IPS DF 4.7 (cell line): ENCODE measurements around the gene TESMIN.

ENCODE experiments used
- DNase-seq: peaks from one replicate; pipeline ENCODE4 v3.0.0-alpha.2; 2013; ENCODE audit warnings: low spot score; ENCODE audit errors: extremely low read depth

TESMIN gene

DNA sequence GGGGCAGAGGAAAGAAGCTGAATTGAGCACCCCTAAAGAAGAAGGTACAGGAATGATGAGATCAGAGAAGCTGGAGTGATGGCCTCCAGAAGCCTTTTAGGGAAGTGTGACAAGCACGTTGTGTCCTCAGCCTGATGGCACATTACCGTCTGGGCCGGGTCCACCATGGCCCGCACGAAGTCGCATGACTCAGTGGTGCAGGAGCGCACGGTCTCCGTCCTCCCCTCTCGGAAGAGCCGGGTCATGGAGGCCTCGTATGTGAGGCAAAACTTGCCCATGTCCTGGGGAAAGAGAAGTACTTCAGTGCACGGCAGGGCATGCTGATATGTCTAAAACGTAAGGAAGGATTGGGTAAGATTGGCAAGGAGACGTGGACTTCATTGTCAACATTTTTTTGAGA, 11.2 kb upstream of the TESMIN start:
- DNase-seq: no peak

- no peak for DNase-seq
Observed at GRCh38 chr11:68761801-68762200, 10.5 kb upstream of the TESMIN start.

DNA sequence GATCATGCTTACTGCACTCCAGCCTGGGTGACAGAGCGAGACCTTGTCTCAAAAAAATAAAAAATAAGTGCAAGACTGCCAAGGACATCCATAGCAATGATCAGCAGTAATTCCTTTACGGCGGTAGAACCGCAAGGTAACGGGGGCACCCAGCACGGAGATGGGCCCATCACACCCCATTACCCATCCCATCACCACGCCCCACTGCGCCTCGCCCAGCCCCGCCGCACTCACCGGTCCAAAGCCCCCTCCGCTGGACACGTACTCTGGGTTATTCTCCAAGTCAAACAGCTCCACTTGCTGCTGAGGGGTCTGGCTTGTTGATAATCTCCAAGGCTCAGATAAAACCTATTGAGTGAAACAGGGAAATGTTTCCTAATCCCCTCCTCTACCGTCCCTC, 8.7 kb upstream of the TESMIN start:
- no peak for DNase-seq

GRCh38 chr11:68757711-68758110, 6.4 kb upstream of the TESMIN start:
- DNase-seq: no peak

DNA sequence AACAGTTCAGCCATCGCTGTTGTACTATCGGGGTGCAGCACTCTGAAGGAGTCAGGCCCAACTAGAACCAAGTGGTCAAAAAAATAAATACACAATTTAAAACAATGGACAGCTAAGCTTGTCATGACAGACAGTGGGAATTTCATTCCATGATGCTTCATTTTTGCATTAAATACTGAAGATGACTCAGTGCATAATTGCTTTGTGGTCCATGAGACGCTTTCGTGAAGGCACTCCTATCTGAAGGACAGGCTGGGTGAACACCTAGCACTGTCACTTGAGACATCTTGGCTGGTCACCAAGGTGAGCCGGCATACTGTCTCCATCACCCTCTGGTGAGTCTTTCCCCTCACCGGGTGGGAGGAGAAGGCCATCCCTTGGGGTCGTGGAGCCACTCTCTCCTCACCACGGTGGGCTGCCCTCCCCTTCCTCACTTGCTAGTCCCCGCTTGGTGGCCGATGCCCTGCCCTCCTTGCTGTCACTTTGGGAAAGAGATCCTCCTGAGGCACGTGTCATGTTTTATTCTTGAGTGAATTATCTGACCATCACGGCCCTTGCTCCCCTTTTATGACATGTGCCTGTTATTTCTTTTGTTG, 4.9 kb upstream of the TESMIN start:
- no peak for DNase-seq

GRCh38 chr11:68753300-68753699, 2.0 kb upstream of the TESMIN start:
- no peak for DNase-seq

GRCh38 chr11:68751004-68751325, 355 bp downstream of the TESMIN start:
- no peak for DNase-seq

DNA sequence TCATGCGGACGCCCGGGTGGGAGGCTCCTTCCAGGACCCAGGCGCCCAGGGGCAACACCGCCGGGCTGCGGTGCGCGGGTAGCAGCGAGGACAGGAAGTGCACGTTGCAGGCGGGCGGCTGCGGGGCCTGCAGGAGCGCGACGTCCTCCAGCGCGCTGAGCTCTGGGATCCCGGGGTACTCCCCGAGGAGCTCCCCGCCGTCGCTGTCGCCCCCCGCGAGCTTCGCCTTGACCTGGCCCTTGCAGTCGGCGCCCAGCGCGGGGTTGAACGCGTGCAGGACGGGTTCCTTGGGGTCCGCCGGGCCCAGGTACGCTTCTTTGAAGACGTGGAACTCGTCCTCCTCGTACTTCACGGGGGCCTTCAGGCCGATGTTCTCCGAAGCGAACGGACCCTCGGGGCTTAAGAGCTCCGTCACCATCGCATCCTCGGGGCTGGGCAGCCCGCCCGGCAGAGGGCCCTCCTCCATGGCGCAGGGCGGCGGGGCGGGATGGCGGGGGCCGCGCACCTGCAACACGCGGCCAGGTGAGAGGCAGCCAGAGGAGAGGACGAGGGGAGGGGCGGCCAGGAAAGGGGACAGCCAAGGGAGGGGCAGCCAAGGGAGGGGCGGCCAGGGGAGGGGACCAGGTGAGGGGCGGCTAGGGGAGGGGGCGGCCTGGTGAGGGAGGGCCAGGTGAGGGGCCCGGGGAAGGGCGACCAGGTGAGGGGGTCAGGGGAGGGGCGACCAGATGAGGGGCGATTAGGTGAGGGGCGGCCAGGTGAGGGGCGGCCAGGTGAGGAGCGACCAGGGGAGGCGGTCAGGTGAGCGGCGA, 921 bp downstream of the TESMIN start:
- no peak for DNase-seq

DNA sequence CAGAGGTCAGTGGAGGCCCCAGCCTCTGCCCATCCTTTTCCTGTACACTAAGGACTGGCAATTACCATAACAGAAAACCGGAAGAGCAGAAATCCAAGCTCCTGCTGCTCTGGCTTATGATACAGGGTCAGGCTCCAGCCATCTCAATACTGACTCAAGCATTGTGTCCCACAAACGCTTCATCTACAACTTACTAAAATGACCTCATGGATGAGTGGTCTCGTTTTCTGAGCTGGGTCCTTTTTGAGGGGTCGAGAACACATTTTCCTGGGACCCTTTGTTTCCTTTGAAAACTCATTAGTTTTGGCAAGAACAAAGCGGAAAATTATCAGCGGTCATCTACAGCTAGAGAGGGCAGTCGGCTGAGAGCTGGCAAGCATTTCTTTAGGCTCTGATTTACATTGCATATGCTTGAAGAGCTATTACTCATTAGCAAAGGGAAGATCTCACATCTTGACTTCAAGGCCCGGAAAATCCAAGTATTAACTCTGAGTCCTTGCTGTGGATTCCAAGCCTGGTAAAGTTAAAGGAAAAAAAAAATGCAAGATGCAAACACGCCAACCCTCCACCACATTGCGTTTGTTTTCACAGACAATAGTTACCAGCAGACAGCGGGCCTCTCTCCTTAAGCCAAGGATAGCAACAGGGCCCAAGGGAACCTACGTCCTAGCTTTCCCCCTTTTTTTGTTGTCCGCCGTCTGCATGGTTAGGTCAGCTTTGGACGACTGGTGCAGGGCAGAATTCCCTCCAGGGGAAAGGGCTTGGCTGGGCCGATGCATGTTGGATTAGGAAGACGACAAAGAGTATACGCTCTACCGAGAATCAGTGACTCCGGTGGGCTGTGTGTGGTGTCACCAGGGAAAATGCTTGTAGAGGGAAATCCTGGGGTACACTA, 1.8 kb downstream of the TESMIN start:
- no peak for DNase-seq

DNA sequence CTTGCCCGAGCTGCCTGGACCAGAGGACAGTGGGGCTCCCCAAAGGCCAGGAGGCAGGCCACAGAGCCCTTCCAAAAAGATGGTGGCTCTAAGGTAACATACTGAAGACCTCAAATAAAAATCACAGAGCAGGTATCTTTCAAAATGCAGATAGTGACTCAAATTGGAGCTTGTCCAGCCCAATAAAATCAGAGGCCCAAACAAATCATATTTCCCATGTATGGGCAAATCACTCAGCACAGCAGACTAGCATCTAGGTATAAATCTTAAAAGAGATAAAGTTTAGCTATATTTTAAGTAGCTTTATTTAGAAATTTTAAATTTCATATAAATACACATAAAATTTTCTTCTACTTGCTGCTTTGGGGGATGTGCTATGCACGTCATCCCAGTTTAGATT, 3.3 kb downstream of the TESMIN start:
- no peak for DNase-seq

- no peak for DNase-seq
Observed at GRCh38 chr11:68743539-68743938, 7.8 kb downstream of the TESMIN start.

- no peak for DNase-seq
Observed at GRCh38 chr11:68741463-68741862, 9.9 kb downstream of the TESMIN start.

GRCh38 chr11:68735646-68736045, 15.7 kb downstream of the TESMIN start:
- no peak for DNase-seq

GRCh38 chr11:68735125-68735524, 16.2 kb downstream of the TESMIN start:
- no peak for DNase-seq

- no peak for DNase-seq
Observed at GRCh38 chr11:68734111-68734510, 17.2 kb downstream of the TESMIN start.

GRCh38 chr11:68727783-68728182, 23.5 kb downstream of the TESMIN start:
- DNase-seq: no peak

- no peak for DNase-seq
Observed at GRCh38 chr11:68724293-68724692, 27.0 kb downstream of the TESMIN start.

DNA sequence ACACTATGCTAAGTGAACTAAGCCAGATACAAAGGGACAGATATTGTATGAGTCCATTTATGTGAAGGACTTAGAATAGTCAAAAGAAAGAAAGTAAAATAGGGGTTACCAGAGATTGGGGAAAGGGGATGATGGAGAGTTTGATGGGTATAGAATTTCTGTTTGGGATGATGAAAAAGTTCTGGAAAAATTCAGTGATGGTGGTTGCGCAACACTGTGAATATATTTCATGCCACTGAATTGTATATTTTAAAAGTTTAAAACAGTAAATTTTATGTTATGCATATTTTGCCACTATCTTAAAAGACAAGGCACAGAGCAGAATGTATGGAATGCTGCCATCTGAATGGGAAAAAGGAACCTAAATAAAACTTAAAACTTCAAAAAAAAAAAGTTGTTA, 29.2 kb downstream of the TESMIN start:
- no peak for DNase-seq

DNA sequence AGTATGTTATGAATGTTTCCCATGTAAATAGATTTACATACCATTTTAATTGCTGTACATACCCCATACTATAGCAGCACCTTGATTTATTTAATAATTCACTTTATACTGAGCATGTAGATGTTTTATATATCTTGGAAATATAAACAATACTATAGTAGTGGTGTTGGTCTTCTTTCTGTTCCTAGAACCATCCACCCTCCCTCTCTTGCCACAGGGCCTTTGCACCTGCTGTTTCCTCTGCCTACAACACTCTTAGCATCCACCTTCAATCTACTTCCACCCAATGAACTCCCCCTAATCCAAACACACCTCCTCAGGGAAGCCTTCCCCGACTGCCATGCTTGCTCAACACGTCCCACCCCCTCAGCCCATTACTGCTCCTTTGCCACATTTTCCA, 30.2 kb downstream of the TESMIN start:
- DNase-seq: no peak

- no peak for DNase-seq
Observed at GRCh38 chr11:68715456-68716122, 35.7 kb downstream of the TESMIN start.

DNA sequence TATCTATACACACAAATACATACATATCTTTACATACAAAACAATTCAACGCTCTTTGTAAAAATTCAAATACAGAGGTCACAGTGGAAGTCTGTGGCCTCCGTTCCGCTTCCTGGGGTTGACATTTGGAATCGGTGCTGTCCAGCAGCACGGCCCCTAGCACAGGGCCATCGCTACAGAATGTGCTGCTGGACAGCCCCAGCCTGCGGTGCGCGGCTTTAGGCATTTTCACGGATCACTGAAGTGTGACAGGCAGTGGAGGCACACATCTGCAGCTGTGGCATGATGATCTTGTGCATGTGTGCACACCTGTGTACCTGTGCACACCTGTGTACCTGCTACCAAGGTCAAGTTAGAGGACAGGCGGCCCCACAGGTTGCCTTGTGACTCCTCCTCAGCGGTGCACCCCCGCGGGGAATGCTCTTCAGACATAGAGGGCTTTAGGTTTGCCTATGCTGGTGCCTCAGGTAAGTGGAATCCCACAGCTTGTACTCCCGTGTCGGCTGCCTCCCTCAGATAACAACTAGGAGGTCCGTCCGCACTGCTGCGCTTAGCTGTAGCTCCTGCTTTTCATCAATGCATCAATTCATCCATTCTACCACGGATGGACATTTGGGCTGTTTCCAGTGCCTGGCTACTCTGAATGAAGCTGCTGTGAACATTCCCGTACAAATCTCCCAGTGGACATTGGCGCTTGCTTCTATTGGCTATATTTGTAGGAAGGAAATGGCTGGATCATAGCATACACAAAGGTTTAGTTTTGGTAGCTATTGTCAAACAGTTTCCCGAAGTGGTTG, 37.1 kb downstream of the TESMIN start:
- no peak for DNase-seq
